Measurements from ENCODE around the gene XPR1.

The XPR1 gene

DNA sequence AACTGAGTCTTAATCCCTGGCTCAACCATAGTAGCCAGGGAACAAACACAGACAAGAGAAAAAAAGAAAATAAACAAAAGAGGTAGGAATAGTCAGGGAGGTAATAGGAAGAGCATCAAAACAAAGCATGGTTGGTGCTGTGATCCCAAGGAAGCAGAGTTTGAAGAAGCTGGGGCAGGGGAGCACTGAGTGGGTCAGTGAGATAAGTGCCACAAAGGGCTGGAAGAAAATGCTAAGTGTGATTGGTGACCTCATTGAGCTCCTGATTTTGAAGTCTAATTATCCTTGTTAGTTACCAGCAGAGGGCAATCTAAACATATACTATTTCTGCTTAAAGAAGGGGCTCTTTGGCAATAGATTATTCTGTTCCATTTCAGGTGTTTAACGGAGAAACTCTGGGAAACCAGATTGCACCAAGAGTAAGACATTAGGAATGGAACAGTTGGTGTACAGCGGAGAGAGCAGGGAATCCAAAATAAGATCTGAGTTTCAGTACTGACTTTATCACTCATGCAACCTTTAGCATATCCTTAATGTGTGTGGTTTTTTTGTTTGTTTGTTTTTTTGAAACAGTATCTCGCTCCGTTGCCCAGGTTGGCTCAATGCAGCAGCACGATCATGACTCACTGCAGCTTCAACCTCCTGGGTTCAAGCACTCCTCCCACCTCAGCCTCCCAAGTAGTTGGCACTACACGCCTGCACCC lies 250.1 kb downstream of the XPR1 start:
- no peak overlapping the region for H3K27ac Mint-ChIP-seq
- DNase-seq (no peak), ATAC-seq (peak; percentile 60)
- peaks cover 7% of the 10 kb centered on the region for H3K4me1 Mint-ChIP-seq
- H3K4me3 Mint-ChIP-seq: no peak overlapping the region
- H3K27me3 Mint-ChIP-seq: no peaks in the 10 kb centered on the region
- no peaks in the 10 kb centered on the region for H3K9me3 Mint-ChIP-seq

DNA sequence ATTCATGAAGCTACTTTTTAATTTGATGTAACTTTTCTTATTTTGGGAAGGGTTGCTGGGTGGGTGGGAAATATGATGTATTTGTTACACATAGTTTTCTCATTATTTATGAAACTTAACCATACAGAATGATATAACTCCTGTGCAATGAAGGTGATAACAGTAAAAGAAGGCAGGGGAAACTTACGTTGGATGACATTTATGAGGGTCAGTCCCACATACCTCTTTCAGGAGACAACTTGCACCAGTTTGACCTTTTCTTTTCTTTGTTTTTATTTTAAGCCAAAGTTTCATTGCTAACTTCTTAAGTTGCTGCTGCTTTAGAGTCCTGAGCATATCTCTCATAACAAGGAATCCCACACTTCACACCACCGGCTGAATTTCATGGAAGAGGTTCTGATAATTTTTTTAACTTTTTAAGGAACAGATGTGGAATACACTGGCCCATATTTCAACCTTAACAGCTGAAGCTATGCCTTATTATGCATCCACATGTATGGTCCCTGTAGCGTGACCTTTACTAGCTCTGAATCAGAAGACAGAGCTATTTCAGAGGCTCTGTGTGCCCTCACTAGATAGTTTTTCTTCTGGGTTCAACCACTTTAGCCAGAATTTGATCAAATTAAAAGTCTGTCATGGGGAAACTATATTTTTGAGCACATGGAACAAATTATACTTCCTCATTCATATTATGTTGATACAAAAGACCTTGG lies 252.9 kb downstream of the XPR1 start:
- ATAC-seq (no peak), DNase-seq (no peak)
- no peak overlapping the region for H3K4me3 Mint-ChIP-seq
- H3K9me3 Mint-ChIP-seq: no peaks in the 10 kb centered on the region
- H3K27ac Mint-ChIP-seq: no peak overlapping the region
- no peaks in the 10 kb centered on the region for H3K27me3 Mint-ChIP-seq
- peaks cover 7% of the 10 kb centered on the region for H3K4me1 Mint-ChIP-seq

DNA sequence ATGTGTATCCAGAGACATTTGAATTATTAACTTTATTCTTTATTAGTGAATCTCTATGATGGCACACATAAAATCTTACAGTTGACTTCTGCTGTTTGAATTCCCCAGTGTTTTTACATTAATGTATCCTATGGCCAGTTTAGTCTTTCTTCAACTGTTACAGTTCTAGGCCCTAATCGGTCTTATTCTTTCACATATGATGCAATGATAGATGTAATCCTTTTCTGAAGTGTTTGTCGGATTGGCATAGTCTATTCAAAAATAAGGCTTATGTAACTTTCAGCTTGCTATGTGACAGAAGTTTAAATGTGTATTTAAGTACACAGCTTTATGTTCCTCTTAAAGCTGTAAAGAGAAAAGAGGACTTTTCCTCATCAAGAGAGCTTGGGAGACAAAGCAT lies 254.5 kb downstream of the XPR1 start:
- H3K27ac Mint-ChIP-seq: no peak overlapping the region

DNA sequence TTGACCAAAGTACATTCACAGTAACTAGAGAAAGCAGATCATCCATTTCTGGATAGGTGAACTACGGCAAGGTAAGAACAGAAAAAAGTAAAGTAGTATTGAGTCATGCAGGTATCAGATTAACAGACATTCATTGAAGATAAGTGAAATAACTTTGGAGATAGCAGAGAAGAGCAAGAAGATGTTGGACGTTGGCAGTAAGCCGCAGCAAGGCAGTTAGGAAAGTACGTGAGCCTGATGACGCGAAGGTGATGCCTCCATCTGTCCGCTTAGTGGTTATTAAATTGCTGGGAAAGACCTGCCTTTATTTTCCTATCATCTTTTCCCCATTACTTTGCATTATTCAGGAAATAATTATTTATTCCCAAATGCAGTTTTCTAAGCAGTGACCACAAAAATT lies 256.0 kb downstream of the XPR1 start:
- H3K27me3 Mint-ChIP-seq: no peaks in the 10 kb centered on the region
- no peaks in the 10 kb centered on the region for H3K4me1 Mint-ChIP-seq
- H3K4me3 Mint-ChIP-seq: no peak overlapping the region
- DNase-seq: no peak
- no peak overlapping the region for H3K27ac Mint-ChIP-seq
- no peaks in the 10 kb centered on the region for H3K9me3 Mint-ChIP-seq
- ATAC-seq: no peak

More for the DNA sequence above, 254.5 kb downstream of the XPR1 start:
- no peaks in the 10 kb centered on the region for H3K9me3 Mint-ChIP-seq
- H3K4me3 Mint-ChIP-seq: no peak overlapping the region
- no peaks in the 10 kb centered on the region for H3K27me3 Mint-ChIP-seq
- DNase-seq (no peak), ATAC-seq (no peak)
- H3K4me1 Mint-ChIP-seq: peaks cover 7% of the 10 kb centered on the region

DNA sequence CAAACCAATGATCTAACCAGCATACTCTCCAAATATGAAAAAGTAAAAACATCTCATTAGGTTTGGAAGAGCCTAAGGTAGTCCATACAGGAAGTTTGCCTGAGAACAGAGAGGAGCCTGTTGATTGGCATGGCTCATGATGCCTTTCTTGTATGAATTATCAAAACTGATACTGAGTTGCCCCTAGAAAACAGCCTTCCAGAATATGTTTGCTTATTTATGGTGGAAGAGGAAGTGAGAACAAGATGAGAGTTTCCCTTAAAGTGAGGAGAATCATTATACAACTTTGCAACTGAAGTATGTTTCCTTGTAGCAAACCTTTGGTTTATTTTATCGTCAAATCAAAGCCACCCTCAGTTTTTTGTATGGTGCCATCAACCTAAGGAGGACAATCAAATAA lies 257.0 kb downstream of the XPR1 start:
- no peak for ATAC-seq

DNA sequence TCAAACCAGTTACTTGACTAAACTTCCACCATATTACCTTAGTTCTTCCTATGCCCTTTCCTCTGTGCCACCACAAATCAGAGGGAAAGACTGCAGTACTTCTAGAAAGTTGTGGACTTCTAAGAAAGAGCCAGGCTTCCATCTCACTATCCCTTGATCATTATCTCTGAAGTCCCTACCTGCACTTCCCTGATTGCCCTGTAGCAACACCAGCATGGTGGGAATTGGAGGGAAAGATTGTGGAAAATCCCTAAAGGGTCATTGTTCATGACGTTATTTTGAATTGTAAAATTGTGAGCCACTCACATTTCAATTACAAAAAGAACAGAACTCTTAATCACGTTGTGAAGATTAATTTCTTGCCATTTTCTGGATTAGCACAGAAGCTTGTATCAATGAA lies 257.5 kb downstream of the XPR1 start:
- Mint-ChIP-seq H3K27ac (no peak overlapping the region), H3K4me1 (no peaks in the 10 kb centered on the region), H3K27me3 (no peaks in the 10 kb centered on the region), H3K9me3 (no peaks in the 10 kb centered on the region), H3K4me3 (no peak overlapping the region)
- DNase-seq: no peak
- ATAC-seq: no peak

More for the DNA sequence above, 257.0 kb downstream of the XPR1 start:
- Mint-ChIP-seq H3K9me3 (no peaks in the 10 kb centered on the region), H3K4me1 (no peaks in the 10 kb centered on the region), H3K27ac (no peak overlapping the region), H3K27me3 (no peaks in the 10 kb centered on the region), H3K4me3 (no peak overlapping the region)
- DNase-seq: no peak

DNA sequence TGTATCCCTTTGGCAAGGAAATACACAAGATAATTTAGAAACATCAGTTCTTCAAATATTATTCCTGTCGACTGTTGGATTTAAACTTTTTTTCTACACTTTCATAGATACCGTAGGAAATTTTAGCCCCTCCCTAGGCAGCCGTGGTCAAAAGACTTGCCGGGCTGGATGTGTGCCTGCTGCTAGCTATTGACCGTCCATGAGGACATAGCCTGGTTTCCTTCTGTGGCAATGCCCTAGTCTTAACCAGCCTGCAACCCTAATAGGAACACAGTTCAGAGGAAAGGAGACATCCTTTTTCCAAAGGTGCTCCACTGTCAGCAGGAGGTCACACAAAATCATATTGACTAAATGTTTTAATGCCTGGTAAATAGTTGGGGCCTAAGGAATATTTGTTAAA lies 260.4 kb downstream of the XPR1 start:
- Mint-ChIP-seq H3K27me3 (no peaks in the 10 kb centered on the region), H3K4me3 (no peak overlapping the region), H3K4me1 (no peaks in the 10 kb centered on the region), H3K9me3 (peaks cover 0 to 17% of the 10 kb centered on the region in 2 donors), H3K27ac (no peak overlapping the region)
- no peak for ATAC-seq
- DNase-seq: no peak

DNA sequence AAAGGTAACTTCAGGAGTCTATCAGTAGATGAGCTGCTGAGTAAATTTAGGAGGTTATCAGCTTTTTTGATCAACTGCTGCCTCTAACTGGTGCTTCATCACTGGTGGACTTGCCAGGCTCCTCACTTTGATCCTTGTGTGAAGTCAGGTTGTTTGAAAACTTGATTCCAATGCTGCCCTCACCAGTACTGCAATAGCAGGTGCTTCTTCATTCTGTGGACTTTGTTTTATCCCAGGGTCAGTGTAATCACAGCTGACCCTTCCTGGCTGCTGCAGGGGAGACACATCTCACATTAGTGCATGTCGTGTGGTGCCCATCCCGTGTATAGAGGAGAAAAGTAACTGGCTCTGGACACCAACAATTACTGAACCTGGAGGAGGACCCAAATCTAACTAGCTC lies 260.9 kb downstream of the XPR1 start:
- Mint-ChIP-seq H3K4me3 (no peak overlapping the region), H3K4me1 (no peaks in the 10 kb centered on the region), H3K27ac (no peak overlapping the region), H3K27me3 (no peaks in the 10 kb centered on the region), H3K9me3 (peaks cover 0 to 17% of the 10 kb centered on the region in 2 donors)
- ATAC-seq: no peak
- DNase-seq: no peak

DNA sequence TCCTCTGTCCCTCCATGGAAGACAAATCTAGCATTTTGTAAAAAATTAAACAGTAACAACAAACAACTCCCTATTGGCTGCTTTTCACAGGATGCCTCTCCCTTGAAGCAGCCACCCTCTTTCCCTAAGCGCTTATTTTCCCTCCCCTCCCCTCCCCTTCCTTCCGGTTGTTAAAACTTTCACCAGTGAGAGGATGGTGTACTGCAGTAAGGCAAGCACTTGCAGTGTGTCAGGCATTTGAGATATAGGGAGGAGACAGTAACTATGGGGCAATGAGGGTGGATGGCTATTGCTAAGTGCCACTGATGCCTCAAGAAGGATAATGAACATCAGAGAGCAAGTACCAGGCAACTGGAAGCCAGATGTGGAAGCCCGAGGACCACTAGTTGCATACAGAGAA lies 261.8 kb downstream of the XPR1 start:
- peaks cover 0 to 17% of the 10 kb centered on the region in 2 donors for H3K9me3 Mint-ChIP-seq
- DNase-seq (no peak), ATAC-seq (no peak)
- H3K27me3 Mint-ChIP-seq: no peaks in the 10 kb centered on the region
- no peak overlapping the region for H3K27ac Mint-ChIP-seq
- no peaks in the 10 kb centered on the region for H3K4me1 Mint-ChIP-seq
- no peak overlapping the region for H3K4me3 Mint-ChIP-seq

DNA sequence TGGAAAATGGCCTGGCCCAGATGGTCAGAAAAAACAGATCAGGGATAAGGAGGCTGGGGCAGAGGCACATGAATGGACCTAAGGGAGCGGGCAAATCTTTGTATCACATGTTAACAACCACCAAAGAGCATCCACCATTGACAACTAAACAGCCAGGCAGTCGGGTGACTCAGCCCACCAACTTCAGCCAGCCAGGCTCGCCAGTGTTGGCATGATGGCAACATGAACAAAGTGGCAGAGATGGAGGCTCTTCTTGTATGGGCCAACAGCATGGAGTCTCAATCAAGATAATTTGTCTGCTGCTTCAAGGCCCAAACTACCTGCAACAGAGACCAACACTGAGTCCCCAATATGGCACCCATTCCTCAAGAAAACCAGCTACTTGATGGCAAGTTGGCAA lies 264.3 kb downstream of the XPR1 start:
- ATAC-seq: no peak
- peaks cover 0 to 17% of the 10 kb centered on the region in 2 donors for H3K9me3 Mint-ChIP-seq

DNA sequence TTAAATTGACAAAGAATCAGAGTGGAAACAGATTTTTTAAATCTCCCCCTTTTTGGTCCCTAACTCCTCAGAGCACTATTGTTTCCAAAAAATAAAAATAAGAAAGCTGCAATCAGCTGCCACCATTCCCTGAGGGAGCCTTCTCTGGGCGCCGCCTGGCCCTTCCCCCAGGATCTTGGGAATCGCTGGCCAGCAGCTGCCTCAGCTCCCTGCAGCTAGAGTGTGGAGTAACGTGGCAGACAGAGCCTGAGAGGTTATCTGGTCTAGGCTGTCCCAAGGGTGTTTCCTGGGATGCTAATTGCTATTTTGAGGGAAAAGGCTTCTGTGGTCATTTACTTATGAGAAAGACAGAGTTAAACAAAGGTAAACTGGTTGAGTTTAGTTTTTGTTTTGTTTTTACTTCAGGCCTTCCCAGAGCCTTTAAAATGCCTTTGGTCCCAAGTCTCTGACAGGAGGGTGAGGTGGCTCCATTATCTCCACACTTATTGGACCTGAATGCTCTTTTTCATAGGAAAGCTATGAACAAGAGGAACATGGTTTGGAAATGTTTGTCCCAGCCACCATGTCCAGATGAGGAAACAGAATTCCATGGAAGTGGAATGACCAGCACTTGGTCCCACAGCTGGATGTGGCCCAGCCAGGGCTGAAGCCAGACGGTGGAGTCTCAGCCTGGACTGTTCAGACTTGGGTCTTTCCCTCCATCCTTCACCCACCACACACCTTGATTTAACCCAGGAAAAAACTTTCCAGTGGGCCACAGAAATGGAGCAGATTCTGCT lies 266.8 kb downstream of the XPR1 start:
- DNase-seq: no peak
- Mint-ChIP-seq H3K27me3 (peaks cover 7% of the 10 kb centered on the region), H3K27ac (no peak overlapping the region), H3K4me3 (no peak overlapping the region), H3K4me1 (no peaks in the 10 kb centered on the region), H3K9me3 (peaks cover 0 to 17% of the 10 kb centered on the region in 2 donors)
- no peak for ATAC-seq

More for the DNA sequence above, 264.3 kb downstream of the XPR1 start:
- H3K4me3 Mint-ChIP-seq: no peak overlapping the region
- H3K27ac Mint-ChIP-seq: peak overlapping the region in 1 of 2 donors; percentile 7
- H3K4me1 Mint-ChIP-seq: no peaks in the 10 kb centered on the region
- H3K27me3 Mint-ChIP-seq: peaks cover 7% of the 10 kb centered on the region
- DNase-seq: no peak

DNA sequence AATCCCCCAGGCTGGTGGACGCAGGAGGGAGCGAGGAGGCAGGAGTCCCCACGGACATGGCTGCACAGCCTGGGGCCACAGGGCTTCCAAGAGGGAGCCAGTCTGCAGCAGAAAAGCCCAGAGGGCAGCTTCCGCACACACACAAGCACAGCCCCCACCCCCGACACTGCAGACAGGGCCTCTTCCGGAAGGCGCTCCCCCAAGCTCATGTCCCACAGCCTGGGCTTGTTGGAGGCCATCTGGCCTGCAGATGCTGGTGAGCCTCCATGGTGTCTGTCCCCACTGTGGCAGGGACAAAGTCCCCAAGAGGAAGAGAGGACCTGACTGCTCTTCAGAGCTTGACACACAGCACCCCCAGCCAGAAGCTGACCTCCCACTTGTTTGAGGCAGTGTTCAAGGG lies 267.4 kb downstream of the XPR1 start:
- H3K27me3 Mint-ChIP-seq: peaks cover 7% of the 10 kb centered on the region
- ATAC-seq (no peak), DNase-seq (no peak)
- peaks cover 3 to 19% of the 10 kb centered on the region in 2 donors for H3K9me3 Mint-ChIP-seq
- H3K4me3 Mint-ChIP-seq: no peak overlapping the region
- no peaks in the 10 kb centered on the region for H3K4me1 Mint-ChIP-seq
- no peak overlapping the region for H3K27ac Mint-ChIP-seq

DNA sequence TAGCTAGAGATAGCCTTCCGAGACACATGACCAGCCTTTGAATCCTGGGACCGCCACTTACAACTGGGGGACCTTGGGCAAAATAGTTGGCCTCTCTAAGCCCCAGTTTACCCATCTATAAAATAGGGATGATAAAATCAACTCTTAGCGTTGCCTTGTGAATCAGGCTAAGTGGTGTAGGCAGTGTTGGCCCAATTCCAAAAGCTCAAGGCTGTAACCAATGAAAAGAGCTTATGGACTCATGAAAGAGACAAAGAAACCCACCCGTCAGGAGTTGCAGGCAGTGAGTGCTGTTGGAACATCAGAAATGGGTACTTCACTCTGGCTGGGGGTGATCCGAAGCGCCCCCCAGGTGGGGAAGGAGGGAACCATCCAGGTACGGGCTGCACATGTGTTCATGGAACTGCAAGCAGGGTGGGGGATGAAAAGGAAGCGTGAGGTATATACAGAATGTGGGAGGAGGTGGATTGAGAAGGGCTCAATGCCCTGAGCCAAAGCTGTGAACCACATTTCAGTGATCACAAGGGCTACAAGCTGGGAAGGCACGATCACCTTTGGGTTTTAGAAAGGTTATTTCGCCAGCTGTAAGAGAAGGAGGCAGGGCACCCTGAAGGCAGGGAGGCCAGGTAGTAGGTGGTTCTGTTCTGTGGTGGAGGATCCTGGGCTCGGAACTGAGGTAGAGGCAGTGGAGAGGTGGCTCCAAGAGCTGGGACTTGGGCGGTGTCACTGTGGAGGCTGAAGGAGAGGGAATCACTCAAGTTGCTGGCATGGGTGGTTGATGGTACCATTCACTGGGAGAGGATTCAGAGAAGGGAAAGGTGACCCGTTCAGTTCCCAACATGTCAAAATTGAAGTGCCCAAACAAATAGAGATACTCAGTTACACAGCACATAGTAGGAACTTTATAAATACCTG lies 269.5 kb downstream of the XPR1 start:
- H3K9me3 Mint-ChIP-seq: peaks cover 7 to 13% of the 10 kb centered on the region in 2 donors
- H3K27ac Mint-ChIP-seq: no peak overlapping the region

DNA sequence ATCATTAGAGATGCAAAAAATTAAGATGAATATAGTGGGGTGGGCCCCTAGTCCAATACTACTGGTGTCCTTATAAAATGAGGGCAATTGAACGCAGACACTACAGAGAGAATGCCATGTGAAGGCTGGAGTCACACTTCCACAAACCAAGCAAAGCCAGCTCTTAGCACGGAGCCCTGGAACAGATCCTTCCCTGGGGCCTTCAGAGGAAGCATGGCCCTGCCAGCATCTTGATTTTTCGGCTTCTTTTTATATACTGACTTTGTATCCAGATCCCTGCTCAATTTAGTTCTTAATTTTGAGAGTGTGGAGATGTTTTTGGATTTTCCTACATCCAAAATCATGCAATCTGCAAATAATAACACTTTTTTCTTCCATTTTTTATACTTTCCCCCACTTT lies 270.7 kb downstream of the XPR1 start:
- H3K4me1 Mint-ChIP-seq: no peaks in the 10 kb centered on the region
- DNase-seq: no peak
- H3K27ac Mint-ChIP-seq: no peak overlapping the region
- peaks cover 7% of the 10 kb centered on the region for H3K27me3 Mint-ChIP-seq
- peaks cover 7 to 8% of the 10 kb centered on the region in 2 donors for H3K9me3 Mint-ChIP-seq
- H3K4me3 Mint-ChIP-seq: no peak overlapping the region
- ATAC-seq: no peak

More for the DNA sequence above, 269.5 kb downstream of the XPR1 start:
- no peak overlapping the region for H3K4me3 Mint-ChIP-seq
- ATAC-seq: no peak
- no peaks in the 10 kb centered on the region for H3K4me1 Mint-ChIP-seq
- peaks cover 7% of the 10 kb centered on the region for H3K27me3 Mint-ChIP-seq
- DNase-seq: no peak

DNA sequence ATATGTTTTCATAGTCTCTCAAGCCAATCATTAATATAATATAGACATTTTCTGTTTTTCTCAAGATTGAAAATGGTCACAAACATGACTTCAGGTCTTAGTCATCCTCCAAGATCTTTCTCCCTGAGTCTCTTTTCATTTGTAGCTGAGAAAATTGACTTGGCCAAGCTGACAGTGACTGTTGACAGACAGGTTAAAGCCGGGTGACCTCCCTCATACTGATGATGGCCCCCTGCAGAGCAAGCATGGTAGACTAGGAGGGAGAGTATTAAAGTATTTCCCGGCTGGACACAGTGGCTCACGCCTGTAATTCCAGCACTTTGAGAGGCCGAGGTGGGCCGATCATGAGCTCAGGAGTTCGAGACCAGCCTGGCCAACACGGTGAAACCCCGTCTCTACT lies 274.1 kb downstream of the XPR1 start:
- ATAC-seq: no peak

More for the DNA sequence above, 274.1 kb downstream of the XPR1 start:
- DNase-seq: no peak
- Mint-ChIP-seq H3K9me3 (peaks cover 7 to 8% of the 10 kb centered on the region in 2 donors), H3K27ac (no peak overlapping the region), H3K4me1 (peaks cover 9% of the 10 kb centered on the region), H3K27me3 (peaks cover 23% of the 10 kb centered on the region), H3K4me3 (no peak overlapping the region)

Measured in stimulated activated naive CD8-positive, alpha-beta T cell treated with anti-CD3 and anti-CD28 coated beads, Interleukin-15, amount 100 ng/mL, for 72 hours (primary cell).